T1000 (cell line): ENCODE data around the gene MTFMT.

Experiments used
- DNase-seq: peaks from one replicate; lab custom pipeline; 2025; ENCODE audit warnings: mixed read lengths; lab: John Stamatoyannopoulos, UW

Gene MTFMT

GRCh38 chr15:64987136-64987535, 42.3 kb downstream of the MTFMT start:
- DNase-seq: no peak

- no peak for DNase-seq
These were observed 43.9 kb downstream of the MTFMT start for GRCh38 chr15:64985366-64986033.

GRCh38 chr15:64982472-64982871, 47.0 kb downstream of the MTFMT start:
- DNase-seq: no peak

- DNase-seq: no peak
These were observed 47.5 kb downstream of the MTFMT start for GRCh38 chr15:64981812-64982431.

GRCh38 chr15:64979252-64979710, 50.2 kb downstream of the MTFMT start:
- DNase-seq: no peak

GRCh38 chr15:64975390-64975789, 54.0 kb downstream of the MTFMT start:
- no peak for DNase-seq

GRCh38 chr15:64970698-64971097, 58.7 kb downstream of the MTFMT start:
- DNase-seq: no peak

- no peak for DNase-seq
These were observed 60.0 kb downstream of the MTFMT start for GRCh38 chr15:64969401-64969800.

GRCh38 chr15:64961013-64961412, 68.4 kb downstream of the MTFMT start:
- DNase-seq: no peak

GRCh38 chr15:64960153-64960552, 69.3 kb downstream of the MTFMT start:
- DNase-seq: no peak

GRCh38 chr15:64959128-64959527, 70.3 kb downstream of the MTFMT start:
- no peak for DNase-seq

GRCh38 chr15:64954395-64954794, 75.0 kb downstream of the MTFMT start:
- no peak for DNase-seq

- no peak for DNase-seq
These were observed 77.5 kb downstream of the MTFMT start for GRCh38 chr15:64951777-64952418.
